HG03066 (cell line): ENCODE results near the gene RNASE13.
"Not testable (repeated sequence)": the region's sequence is repeated elsewhere in the genome, so short reads cannot be mapped to it uniquely, and the experiment has no call there.

Source experiments
- ATAC-seq: cut with Tn5 transposase; IDR thresholded peaks from one replicate; pipeline ENCODE4 v1.9.1; 2021; ENCODE audit warnings: low read depth; ENCODE audit not compliant: unreplicated experiment

RNASE13 gene

GRCh38 chr14:20997564-20997963, 37.0 kb downstream of the RNASE13 start:
- no peak for ATAC-seq

DNA sequence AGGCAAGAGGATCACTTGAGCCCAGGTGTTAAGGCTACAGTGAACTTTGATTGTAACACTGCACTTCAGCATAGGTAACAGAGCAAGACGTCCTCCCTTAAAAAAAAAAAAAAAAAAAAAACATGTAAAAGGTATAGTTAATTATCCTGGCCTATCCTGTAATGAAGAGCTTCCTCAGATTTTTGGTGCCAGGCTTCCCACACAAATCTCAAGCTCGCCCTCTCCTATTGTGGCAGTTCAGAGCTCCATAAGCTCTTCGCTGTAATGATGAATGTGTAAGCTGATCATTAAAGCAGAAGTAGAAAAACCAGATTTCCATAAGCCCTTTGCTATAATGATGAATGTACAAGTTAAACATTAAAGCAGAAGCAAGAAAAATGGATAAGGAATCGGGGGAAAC, 37.5 kb downstream of the RNASE13 start:
- ATAC-seq: no peak

- ATAC-seq: no peak
Observed at GRCh38 chr14:20996521-20996920, 38.1 kb downstream of the RNASE13 start.

GRCh38 chr14:20989787-20990600, 44.6 kb downstream of the RNASE13 start, which contains the start of gene METTL17:
Gene METTL17, plus strand, starts transcription at chr14:20989980. Its CDS starts 23 bp downstream, at chr14:20990003.
- ATAC-seq: peak; percentile 94

DNA sequence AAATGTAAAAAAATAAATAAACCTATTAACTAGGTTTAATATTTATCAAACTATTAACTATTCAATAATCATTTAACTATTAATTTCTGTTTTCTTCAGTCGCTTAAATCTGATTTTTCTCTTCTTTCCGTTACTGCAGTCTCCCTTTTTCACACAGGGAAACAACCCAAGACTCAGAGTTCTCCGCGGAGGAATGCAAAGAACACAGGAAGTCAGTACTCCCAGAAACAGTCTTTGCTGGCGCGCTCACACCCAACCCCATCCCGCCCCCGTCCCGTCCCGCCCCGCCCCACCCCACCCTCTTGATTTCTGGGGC, 45.2 kb downstream of the RNASE13 start:
- ATAC-seq: no peak

GRCh38 chr14:20988717-20989470, 45.7 kb downstream of the RNASE13 start:
- ATAC-seq: no peak

DNA sequence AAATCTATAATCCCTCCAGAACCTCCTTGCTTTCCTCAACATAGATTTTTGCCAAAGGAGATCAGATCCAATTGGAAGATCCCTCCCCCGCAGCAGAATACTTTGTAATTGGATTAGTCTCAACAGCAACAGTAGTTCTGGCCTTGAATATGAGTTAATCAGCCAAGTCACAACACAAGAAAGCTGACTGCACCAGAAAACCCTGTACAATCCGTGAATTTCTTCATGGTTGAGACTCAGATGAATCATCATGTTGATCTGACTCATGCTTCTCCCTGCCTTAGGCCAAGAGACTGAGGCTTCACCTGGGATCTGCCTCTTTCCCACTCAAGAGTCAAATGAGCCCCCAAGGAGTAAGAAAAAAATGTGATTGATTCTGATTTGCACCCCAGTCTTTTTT, 47.8 kb downstream of the RNASE13 start:
- ATAC-seq: no peak

GRCh38 chr14:20985650-20986049, 49.0 kb downstream of the RNASE13 start:
- ATAC-seq: not testable (repeated sequence)
